HG03097 (cell line): Measurements from ENCODE around the gene SP100.

Experiments
- ATAC-seq: cut with Tn5 transposase; IDR thresholded peaks from one replicate; pipeline ENCODE4 v1.9.1; 2021; ENCODE audit not compliant: unreplicated experiment, low FRiP score

SP100 gene

GRCh38 chr2:230521386-230521785 is 105.4 kb downstream of the SP100 start:
- no peak for ATAC-seq

DNA sequence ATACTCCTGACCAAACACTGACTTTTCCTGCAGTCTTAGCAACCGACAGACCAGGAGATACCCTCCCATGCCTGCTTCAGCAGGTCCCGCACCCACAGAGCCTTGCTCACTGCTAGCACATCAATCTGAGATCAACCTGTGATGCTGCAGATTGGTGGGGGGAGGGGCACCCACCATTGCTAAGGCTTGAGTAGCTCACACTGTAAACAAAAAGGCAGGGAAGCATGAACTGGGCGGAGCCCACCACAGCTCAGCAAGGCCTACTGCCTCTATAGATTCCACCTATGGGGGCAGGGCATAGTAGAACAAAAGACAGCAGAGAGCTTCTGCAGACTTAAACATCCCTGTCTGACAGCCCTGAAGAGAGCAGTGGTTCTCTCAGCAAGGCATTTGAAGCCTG is 109.7 kb downstream of the SP100 start:
- no peak for ATAC-seq

- ATAC-seq: no peak
Observed at GRCh38 chr2:230537531-230537976, 121.6 kb downstream of the SP100 start.

- no peak for ATAC-seq
Observed at GRCh38 chr2:230540332-230540731, 124.3 kb downstream of the SP100 start.

GRCh38 chr2:230541934-230542380 is 126.0 kb downstream of the SP100 start:
- ATAC-seq: peak; percentile 67

- no peak for ATAC-seq
Observed at GRCh38 chr2:230542751-230543150, 126.8 kb downstream of the SP100 start.

- ATAC-seq: no peak
Observed at GRCh38 chr2:230552181-230552580, 136.2 kb downstream of the SP100 start.

DNA sequence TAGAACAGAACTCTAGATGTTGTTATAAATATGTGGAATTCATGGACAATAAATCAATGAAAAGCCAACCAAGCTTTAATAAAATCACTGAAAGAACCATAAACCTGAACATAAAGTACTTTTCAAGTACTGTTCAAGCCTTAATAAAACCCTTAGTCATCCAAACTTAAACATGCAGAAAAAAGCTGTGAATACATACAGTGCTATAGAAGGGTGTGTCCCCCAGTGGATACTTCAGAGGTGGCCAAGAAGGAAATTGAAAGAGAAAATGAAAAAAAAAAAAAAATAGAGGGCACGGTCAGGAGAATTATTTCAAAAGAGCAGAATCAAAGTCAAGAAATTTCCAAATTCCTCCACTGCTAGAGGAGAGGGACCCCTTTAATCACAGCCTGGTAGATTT is 141.1 kb downstream of the SP100 start:
- no peak for ATAC-seq

DNA sequence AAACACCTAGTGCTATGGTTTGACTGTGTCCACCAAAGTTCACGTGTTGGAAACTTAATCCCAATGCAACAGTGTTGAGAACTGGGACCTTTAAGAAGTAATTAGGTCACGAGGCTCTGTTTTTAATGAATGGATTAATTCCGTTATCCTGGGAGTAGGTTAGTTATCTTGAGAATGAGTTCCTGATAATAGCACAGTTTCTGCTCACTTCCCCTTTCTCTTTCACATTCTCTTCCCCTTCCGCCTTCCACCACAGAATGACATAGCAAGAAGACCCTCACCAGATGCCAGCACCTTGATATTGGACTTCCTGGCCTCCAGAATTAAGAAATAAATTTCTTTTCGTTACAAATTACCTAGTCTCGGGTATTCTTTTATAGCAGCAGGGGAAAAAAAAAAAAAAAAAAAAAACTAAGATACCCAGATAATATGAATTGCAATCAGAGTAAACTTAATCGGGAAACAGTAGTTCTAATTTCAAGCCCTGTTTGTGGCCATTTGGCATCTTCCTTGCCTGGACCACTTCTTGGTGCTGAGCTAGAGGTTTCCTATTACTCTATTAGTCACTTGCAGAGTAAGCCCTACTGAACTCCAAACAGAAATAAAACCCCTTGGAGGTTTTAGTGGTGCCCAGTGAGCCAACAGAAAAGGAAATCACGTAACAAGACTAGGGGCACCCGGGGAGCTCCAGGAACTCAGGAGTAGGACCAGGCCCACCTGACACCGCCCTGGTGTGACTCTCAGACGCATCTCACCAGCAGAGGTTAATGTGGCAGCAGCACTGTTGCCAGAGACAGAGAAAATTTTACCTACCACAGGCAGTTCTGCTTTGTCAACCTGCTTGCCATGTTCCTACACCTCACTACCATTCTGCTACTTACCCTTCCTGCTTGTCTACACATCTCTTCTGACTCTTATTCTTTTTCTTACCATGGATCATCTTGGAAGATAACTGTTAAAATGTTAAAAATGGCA is 149.1 kb downstream of the SP100 start:
- no peak for ATAC-seq

- no peak for ATAC-seq
Observed at GRCh38 chr2:230569298-230569697, 153.3 kb downstream of the SP100 start.

DNA sequence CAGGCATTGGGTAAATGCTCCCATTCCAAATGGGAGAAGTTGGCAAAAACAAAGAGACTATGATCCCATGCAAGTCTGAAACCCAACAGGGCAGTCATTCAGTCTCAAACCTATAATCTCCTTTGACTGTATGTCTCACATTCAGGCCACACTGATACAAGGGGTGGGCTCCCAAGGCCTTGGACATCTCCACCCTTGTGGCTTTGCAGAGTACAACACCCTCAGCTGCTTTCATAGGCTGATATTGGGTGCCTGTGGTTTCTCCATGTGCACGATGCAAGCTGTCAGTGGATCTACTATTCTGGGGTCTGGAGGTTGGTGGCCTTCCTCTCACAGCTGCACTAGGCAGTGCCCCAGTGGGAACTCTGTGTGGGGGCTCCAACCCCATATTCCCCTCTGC is 155.0 kb downstream of the SP100 start:
- no peak for ATAC-seq

DNA sequence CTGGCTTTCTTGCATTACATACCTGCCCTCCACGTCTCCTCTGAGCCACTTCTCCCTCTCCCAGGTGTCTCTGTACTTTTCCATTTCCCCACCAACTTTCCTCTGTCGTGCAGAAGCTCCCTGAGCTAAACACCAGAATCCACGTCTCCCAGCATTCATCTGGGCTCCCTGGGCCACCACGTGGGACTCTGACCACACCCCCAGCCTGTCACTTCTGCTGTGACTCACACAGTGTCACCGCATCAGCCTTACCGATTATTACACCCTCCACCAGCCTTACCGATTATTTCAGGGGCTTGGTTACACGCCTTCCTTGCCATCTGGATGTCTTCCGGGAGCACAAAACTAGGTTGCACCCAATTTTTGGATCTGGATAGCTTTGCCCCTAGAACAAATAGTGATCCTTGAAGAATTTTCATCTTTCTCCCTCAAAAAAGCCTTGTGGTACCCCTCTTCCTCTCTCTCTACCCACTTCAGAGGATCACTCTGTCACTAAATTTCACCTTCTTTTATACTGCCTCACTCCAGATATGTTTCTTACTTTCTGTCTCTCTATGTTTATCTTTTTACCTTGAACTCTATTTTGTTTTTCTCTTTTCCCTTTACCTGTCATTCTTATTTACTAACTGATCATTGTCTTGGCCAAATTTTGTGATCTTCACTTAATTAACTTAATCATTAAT is 159.8 kb downstream of the SP100 start:
- ATAC-seq: no peak

- ATAC-seq: no peak
Observed at GRCh38 chr2:230577114-230577513, 161.1 kb downstream of the SP100 start.

DNA sequence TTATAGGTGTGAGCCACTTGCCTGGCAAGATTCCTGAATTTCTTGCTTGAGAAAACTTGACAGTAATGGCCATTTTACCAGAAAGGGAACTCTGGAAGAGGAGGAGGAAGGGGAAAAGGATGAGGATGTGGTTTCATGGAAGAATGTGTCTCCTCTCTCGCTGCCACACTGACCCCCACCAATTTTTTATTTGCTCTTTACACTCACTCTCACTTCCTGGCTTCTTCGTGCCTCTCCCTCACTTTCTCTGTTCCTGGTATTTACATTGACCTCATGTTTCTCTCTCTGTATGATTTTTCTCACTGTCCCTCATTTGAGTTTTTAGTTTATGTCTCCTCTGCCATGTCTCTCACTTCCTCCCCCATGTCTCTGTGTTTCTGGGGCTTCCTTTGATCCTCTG is 162.1 kb downstream of the SP100 start:
- ATAC-seq: no peak

- no peak for ATAC-seq
Observed at GRCh38 chr2:230582851-230583283, 166.9 kb downstream of the SP100 start.

DNA sequence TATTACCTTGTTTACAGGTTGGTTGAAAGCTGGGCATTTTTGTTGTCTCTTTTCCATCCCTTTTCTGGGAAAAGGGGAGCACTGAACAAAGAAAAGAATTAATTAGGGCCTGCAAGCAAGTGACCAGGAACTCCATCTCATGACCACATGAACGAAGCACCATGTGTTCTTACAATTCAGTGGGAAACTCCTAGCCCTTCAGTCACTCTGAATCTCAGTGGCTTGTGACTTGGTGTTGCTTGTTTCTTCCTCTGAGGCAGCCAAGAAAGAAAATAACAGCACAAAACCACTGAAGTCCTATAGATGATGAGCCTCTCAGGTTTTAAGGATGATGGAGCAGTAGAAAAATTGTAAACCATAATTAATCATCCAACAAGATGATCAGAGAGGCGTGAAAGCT is 167.6 kb downstream of the SP100 start:
- ATAC-seq: no peak

GRCh38 chr2:230586328-230586982 is 170.5 kb downstream of the SP100 start:
- no peak for ATAC-seq

- no peak for ATAC-seq
Observed at GRCh38 chr2:230589025-230589424, 173.0 kb downstream of the SP100 start.

- ATAC-seq: peak; percentile 93
Observed at GRCh38 chr2:230589497-230590015, 173.6 kb downstream of the SP100 start.

DNA sequence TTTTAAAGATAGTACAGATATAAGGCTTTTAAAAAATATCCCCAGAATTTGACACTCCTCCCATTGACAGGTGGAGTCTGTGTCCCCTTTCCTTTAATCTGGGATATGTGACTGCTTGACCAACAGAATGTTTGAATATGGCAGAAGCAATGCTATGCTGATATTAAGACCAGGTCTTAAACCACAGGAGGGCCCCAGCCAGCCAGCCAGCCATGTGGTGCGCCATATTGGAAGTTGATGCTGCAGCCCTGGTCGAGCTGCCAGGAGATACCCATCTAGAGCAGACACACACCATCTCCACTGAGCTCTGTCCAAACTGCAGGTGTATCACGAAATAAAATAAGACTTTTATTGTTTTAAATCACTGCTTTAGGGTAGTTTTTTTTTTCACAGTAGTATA is 174.3 kb downstream of the SP100 start:
- no peak for ATAC-seq

DNA sequence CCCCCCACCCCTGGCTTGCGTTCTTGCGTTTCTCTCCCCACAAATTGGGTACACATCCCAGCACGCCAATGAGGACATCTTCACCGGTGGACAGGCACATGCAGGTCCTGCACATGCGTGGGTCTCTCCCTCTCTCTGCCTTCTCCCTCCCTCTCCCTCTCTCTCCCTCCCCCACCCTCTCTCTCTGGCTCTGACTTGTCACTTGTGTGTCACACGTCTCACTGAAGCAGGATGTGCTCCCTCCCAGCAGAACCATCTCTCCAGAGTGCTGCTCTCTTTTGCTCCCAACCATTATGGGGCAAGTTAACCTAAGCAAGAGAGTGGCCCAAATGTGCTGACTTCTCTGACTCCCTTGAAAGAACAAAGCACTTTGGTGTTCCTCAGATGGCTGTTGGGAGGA is 175.8 kb downstream of the SP100 start:
- ATAC-seq: no peak
